HG03460 (cell line): ENCODE results near the gene GPR108.
"Not testable (repeated sequence)": the region's sequence is repeated elsewhere in the genome, so short reads cannot be mapped to it uniquely, and the experiment has no call there.

Experiments
- ATAC-seq: cut with Tn5 transposase; IDR thresholded peaks from one replicate; pipeline ENCODE4 v1.9.1; 2021; ENCODE audit not compliant: unreplicated experiment

GPR108 gene

DNA sequence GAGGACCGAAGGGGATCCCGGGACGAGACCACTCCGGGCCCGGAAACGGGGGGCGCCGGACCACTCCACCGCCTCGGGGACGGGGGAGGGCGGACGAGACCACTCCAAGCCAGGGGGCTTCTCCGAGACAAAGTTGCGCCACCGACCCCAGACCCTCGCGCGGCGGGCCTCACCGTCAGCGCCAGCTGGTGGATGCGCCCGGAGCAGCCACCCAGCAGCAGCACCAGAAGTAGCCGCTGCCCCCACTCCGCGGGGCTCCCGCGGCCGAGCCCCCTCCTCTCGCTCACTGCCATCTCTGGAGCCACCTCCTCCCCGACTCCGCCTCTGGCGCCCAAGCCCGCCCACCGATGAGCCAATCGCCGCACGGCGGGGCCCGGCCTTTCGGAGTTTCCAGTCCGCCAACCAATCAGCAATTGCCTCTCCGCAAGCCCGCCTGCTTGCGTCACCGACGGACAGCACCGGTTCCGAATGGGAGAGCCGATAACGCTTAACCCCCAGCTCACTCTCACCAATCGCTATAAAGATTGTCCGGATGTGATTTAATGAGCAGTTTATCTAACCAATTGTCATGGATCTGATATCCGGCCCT lies at the start of gene GPR108:
Gene GPR108 (minus strand): TSS at position 297 of the 589 bp plus-strand sequence. CDS start 4 bp downstream, at position 293.
- peak; percentile 52 for ATAC-seq

DNA sequence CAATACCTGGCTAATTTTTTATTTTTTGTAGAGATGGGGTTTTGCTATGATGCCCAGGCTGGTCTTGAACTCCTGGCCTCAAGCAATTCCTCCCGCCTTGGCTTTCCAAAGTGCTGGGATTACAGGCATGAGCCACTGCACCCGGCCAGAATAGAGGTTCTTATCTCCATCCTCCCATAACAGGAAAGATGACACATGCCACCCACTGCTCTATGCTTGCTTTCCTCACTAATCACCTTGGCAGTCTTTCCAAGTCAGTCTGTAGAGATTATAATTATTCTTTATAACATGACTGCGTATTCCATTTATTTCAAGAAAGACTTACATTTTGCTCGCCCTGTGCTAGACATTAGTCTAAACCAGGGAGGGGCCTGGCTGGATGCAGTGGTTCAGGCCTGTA lies 41.8 kb upstream of the GPR108 start:
- no peak for ATAC-seq

DNA sequence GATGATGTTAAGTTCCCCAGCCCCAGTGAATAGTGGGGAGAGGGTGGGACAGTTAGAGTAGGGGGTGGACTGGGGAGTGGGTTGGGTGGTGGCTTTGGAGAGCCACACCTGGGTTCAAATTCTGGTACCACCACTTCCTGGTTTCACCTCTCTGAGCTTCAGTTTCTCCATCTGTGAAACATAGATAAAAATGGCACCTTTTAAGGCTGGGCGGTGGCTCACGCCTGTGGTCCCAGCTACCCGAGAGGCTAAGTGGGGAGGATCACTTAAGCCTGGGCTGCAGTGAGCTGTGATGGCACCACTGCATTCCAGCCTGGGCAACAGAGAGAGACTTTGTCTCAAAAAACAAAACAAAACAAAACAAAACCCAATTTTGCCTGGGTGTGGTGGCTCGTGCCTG lies 41.0 kb upstream of the GPR108 start:
- ATAC-seq: no peak

DNA sequence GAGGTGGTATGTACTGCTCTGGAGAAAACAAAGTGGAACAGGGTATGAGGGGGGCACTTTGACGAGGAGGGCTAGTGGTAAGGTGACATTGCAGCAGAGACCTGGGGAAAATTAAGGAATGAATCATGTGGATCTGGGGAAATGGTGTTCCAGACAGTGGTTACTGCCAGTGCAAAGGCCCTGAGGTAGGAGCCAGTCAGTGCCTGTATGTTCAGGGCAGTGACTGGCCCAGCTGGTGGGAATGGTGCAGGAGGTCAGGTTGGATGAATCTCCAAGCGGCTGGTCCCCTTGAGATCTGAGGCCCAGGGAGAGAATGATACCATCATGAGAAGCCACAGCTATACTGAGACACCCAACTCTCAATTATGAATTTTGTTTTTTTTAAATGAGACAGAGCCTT lies 40.1 kb upstream of the GPR108 start:
- ATAC-seq: no peak

DNA sequence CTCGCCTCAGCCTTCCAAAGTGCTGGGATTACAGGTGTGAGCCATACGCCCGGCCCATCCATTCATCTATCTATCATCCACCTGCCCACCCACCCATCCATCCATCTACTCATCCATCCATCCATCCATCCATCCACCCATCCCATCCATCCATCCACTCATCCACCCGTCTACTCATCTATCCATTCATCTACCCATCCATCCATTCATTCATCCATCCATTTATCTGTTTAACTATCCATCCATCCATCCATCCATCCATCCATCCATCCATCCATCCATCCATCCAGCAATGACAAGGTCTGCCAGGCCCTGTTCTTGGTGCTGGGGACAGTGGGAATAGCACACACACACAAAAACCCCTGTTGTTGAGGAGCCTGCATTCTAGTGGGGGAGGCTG lies 39.6 kb upstream of the GPR108 start:
- ATAC-seq: no peak

DNA sequence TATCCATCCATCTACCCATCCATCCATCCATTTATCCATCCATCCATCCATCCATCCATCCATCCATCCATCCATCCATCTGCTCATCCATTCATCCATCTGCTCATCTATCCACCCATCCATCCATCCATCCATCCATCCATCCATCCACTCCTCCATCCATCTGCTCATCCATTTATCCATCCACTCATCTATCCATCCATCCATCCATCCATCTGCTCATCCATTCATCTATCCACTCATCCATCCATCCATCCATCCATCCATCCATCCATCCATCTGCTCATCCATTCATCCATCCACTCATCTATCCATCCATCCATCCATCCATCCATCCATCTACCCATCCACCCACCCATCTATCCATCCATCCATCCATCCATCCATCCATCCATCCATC lies 38.7 kb upstream of the GPR108 start:
- not testable (repeated sequence) for ATAC-seq

DNA sequence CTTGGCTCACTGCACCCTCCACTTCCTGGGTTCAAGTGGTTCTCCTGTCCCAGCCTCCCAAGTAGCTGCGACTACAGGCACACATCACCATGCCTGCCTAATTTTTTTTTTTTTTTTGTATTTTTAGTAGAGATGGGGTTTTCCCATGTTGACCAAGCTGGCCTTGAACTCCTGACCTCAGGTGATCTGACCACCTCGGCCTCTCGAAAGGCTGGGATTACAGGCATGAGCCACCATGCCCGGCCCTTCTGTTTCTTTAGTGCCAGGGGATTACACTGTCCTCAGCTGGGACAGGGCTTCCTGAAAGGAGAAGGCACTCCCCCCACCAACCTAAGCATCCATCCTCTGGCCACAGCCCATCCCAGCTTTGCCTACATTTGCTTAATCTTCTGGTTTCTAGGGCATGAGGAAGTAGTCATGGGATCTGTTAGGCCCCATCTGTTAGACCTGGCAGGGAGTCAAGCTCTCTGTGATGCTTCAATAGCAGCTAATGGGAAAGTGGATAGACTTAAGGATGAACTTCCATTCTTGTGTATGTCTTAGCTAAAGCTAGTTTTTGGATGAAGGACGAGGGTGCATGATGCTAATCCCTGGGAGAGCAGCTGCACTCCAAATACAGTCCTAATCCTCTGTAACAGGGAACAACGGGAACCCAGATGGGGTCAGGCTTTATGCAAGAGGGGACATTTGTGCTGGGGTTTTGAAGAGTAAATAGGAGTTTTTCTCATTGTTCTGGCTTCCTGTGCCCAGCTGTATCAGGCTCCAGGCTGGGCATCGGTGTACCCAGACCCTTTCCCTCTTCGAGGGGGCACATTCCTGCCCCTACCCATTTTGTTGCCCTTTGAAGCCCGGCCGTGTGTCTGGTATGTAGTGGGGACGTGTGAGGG lies 37.7 kb upstream of the GPR108 start:
- ATAC-seq: no peak

DNA sequence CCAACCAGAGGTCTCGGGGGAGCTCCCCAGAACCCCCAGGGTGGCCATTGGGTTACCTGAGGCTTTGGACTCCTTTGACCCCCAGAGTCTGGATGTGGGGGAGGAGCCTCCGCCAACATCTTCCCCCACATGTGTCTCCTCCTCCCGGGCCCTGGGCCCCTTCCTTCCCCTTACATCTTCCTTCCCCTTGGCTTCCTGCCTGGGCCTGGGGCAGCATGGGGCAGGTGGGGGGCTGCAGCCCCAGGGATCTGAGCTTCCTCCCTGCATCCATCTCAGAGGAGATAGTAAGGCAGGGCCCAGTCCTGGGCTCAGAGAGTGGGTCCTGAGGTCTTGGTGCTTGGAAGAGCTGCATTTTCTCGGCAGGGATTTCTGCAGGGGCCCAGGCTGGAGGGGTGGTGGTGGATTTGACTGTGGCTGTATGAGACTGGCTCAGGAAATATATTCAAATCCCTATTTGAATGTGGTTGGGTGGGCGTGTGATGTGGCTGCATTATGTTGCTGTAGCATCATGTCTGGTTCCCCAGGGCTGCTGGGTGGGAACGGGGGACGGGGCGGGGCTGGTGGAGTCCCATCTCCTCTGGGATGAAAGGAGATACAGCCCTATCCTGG lies 36.0 kb upstream of the GPR108 start:
- ATAC-seq: peak; percentile 40

DNA sequence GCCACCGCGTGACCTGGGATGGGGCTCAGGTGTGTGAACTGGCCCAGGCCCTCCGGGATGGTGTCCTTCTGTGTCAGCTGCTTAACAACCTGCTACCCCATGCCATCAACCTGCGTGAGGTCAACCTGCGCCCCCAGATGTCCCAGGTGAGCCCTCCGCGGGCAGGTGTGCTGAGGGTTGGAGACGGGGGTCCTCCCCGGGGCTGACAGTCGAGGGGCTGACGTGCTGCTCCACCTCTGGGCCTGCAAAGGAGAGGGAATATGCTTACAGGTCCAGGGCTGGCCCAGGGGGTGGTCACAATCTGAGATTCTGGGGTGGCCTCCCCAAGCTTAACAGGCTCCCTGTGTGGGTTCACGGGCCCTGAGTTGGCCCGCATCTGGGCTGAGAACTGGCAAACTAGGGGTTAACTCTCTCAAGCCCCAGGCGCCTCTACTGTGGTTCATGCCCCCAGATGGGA lies 35.5 kb upstream of the GPR108 start:
- ATAC-seq: no peak

DNA sequence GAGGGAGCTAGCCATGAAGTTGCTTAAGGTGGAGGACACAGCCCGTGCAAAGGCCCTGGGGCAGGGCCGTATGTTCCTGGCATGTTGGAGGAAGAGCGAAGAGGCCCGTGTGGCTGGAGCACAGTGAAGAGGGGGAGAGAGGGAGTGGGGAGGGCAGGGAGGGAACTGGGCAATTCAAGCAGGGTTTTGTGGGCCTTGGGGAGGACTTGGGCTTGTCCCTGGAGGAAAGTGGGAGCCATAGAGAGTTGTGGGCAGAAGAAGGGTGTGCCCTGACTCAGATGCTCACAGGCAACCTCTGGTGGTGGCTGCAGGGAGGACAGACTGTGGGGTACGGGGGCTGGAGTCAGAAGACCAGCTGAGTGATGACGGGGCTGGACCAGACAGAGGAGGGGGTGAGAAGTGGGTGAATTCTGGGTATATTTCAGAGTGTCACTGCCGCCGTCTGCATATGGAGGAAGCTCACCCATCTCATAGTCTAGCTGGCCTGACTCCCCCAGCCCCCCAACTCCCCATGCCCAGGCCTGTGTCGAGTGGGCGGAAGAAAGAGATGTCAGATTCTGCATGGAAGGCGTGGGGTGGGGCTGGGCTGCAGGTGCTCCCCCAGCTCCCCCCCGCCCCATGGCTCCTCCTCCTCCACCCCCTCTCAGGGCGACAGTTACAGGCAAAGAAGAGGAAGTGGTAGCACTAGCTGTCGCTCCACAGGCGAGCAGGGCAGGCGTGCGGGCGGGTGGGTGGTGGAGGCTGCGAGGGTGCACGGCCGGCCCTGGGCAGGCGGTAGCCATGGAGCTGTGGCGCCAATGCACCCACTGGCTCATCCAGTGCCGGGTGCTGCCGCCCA lies 34.9 kb upstream of the GPR108 start, which contains the start of gene VAV1:
Gene VAV1 (plus strand): TSS at position 681 of the 838 bp plus-strand sequence. CDS start 100 bp downstream, at position 781.
- ATAC-seq: no peak

DNA sequence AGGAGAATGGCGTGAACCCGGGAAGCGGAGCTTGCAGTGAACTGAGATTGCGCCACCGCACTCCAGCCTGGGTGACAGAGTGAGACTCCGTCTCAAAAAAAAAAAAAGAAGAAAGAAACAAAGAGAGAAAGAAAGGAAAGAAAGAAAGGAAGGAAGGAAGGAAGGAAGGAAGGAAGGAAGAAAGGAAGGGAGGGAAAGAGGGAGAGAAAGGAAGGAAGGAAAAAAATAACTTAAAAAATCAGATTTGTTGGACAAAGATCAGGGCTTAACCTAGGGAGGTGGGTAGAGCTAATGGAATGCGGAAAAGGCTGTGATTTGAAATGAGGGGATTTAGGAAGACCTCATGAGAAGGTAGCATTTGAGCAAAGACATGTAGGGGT lies 34.3 kb upstream of the GPR108 start:
- not testable (repeated sequence) for ATAC-seq

DNA sequence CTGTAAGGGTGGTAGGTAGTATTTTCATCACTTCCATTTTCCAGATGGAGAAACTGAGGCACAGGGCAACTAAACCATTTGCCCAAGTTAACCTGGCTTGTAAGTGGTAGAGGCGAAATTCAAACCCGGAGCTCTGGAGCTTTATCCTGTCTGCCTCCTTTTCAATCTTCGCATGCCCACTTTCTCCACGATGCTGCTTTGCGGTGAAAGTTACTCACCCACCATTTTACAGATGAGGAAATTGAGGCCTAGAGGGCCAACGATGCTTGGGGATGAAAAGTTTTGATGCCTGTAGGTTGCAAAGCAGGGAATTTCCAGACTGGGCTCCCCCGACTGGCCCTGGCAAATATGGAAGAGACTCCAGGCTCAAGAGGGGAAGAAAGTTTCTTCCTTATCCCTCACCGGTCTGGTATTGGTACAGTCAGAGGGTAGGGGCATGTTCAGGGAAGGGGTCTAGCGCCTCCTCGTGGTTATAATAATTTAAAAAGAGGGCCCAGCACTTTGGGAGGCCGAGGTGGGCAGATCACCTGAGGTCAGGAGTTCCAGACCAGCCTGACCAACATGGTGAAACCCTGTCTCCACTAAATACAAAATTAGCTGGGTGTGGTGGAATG lies 31.7 kb upstream of the GPR108 start:
- no peak for ATAC-seq

DNA sequence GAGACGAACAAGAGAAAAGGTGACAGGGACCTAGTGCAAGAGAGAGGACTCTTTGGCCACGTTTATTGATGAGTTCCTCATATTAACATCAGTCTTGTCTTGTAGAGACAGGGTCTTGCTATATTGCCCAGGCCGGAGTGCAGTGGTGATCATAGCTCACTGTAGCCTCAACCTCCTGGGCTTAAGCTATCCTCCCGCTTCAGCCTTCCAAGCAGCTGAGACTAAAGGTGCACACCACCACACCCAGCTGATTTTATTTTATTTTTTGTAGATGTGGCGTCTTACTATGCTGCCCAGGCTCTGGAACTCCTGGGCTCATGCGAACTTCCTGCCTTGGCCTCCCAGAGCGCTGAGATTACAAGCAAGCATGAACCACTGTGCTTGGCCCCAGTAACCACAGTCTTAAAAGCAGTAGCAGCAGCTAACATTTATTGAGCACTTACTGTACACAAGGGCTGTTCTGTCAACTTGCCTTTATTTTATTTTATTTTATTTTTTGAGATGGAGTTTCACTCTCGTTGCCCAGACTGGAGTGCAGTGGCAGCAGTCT lies 30.9 kb upstream of the GPR108 start:
- no peak for ATAC-seq

DNA sequence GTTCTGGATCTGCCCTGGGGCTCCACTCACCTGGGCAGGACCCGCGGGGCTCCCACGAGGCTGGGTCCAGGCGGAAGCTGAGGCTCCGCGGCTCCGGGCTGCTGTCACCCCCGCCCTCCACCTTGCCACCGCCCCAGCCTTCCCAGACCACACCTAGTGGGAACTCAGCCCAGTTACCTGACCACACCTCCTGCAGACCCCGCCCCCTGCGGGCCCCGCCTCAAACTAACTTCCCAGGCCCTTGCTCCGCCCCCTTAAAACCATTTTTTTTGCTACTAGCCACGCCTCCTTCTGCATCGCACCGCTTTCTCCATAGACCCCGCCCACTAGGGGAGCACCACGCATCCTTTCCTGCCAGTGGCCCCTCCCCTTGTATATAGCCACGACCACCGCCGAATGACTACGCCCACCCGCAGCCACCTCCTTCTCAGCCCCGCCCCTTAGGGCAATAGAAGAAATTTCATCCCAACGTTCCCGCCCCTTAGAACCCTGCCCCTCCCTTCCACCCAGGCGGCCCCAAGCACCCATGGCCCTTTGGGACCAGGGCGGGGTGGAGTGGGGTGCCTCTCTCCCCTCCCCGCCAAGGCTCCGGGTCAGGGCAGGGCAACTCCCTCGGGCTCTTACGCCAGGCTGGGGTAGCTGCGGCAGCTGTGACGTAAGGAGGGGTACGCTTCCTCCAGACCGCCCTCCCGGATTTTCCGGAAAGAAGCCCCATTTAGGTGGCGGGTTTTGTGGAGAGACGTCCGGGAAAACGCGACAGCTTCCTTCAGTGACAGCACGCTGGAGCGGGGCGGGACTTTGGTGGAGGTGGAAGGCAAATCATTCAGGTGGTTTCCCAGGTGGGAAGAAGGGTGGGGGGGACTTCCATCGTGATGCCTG lies 30.2 kb upstream of the GPR108 start, which contains the start of gene SH2D3A:
Gene SH2D3A (minus strand): TSS at position 79 of the 879 bp plus-strand sequence. CDS start 3,687 bp downstream, outside the sequence.
- ATAC-seq: peak; percentile 59

DNA sequence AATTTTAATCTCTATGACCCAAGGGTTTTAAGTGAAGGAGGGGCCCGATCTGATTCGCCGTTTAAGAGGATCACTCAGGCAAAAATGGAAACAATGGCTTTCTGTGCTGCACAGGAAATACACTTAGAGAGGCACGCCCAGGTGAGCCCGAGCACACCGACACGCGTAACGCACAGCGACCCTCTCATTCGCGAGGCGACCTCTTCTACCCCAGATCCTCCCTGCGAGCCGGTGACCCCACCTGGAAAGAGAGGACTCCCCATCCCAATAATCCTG lies 29.6 kb upstream of the GPR108 start:
- ATAC-seq: peak; percentile 15

DNA sequence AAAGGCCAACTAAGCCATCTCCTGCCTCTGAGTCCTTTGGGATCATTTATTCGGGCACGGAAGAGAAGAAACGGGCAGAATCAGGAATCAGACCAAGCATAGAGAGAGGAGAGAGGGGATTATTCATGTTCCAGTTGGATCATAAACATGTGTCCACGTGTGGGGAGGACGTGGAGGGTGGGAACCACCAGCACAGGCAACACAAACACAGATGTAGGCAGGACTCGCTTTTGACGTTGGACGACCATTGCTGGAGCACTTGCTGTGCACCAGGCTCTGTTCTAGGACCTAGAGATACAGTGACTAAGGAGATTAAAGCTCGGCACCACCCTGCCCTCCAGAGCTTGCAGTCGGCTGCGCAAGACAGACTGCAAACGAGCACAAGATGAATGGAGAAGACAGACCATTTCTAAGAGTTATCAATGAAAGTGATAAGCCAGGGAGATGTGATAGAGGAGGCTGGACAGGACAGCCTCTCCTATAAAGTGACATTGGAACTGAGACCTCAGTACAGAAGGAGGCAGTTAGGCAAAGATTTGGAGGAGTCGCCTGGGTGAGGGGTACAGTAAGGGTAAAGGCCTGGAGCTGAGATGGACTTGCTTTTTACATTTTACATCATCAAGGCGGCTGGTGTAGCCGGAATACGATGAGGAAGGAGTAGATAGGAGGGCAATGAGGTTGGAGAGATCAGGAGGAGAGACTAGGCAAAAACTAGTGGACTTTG lies 29.1 kb upstream of the GPR108 start:
- ATAC-seq: no peak

DNA sequence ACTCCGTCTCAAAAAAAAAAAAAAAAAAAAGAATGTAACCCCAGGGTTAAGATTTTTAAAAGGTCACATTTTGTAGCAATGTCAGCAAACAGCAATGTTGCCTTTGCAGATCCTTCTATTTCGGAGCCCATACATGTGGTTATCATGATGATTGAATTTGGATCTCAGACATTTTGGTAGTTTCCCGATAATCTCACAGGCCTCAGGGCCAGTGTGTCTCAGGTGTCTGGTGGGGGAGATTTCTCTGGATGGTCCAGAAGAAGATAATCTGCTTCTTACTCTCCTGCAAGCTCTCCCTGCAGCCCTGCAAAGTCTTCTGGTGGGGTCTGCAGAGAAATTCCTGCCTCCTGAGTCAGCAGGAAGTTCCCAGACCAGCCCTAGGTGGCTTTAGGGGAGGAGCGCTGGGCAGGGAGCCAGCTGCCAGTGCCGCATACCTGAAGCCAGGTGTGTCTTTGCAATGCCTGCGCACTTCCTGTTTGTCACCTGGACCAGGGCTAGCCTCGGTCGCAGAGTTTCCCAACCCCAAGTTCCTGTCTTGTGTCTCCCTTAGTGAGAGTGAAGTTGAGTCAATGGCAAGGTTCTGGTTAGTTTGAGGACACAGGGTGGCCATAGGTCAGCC lies 28.5 kb upstream of the GPR108 start:
- no peak for ATAC-seq

DNA sequence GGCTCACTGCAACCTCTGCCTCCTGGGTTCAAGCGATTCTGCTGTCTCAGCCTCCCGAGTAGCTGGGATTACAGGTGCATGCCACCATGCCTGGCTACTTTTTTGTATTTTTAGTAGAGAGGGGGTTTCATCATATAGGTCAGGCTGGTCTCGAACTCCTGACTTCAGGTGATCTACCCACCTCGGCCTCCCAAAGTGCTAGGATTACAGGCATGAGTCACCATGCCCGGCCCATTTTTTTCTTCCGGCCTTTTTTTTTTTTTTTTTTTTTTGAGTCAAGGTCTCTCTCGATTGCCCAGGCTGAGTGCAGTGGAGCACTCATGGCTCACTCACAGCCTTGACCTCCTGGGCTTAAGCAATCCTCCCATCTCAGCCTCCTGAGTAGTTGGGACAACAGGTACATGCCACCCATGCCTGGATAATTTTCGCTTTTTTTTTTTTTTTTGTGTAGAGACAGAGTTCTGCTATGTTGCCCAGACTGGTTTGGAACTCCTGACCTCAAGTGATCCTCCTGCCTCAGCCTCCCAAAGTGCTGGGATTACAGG lies 24.9 kb upstream of the GPR108 start:
- ATAC-seq: not testable (repeated sequence)
